Ishikawa (cell line): ENCODE data around the gene SHKBP1.

Experiments
- CEBPB ChIP-seq: IDR thresholded peaks from 2 replicates; pipeline ENCODE4 v1.6.1; 2012
- CREB1 ChIP-seq: IDR thresholded peaks from 2 replicates; pipeline ENCODE4 v1.6.1; 2012; ENCODE audit warnings: low read depth
- EGR1 ChIP-seq: IDR thresholded peaks from 2 replicates; pipeline ENCODE4 v1.6.1; 2012
- EP300 ChIP-seq: IDR thresholded peaks from 2 replicates; pipeline ENCODE4 v1.6.1; 2012; ENCODE audit warnings: borderline replicate concordance
- FOXM1 ChIP-seq: IDR thresholded peaks from 2 replicates; pipeline ENCODE4 v1.6.1; 2012; ENCODE audit warnings: low read depth, borderline replicate concordance
- MAX ChIP-seq: IDR thresholded peaks from 2 replicates; pipeline ENCODE4 v1.6.1; 2012
- NFIC ChIP-seq: IDR thresholded peaks from 2 replicates; pipeline ENCODE4 v1.6.1; 2012
- RAD21 ChIP-seq: IDR thresholded peaks from 2 replicates; pipeline ENCODE4 v1.6.1; 2012; ENCODE audit warnings: low read depth
- REST ChIP-seq: IDR thresholded peaks from 2 replicates; pipeline ENCODE4 v1.6.1; 2012; ENCODE audit warnings: low read depth, mild to moderate bottlenecking
- TCF12 ChIP-seq: IDR thresholded peaks from 2 replicates; pipeline ENCODE4 v1.6.1; 2012; ENCODE audit warnings: low read depth
- TEAD4 ChIP-seq: IDR thresholded peaks from 2 replicates; pipeline ENCODE4 v1.6.1; 2012
- USF1 ChIP-seq: IDR thresholded peaks from 2 replicates; pipeline ENCODE4 v1.6.1; 2012
- YY1 ChIP-seq: IDR thresholded peaks from 2 replicates; pipeline ENCODE4 v1.6.1; 2012; ENCODE audit warnings: low read depth
- ZBTB7A ChIP-seq: IDR thresholded peaks from 2 replicates; pipeline ENCODE4 v1.6.1; 2012; ENCODE audit warnings: low read depth

Gene SHKBP1

GRCh38 chr19:40608240-40608621 is 31.6 kb downstream of the SHKBP1 start:
- no peak for TF ChIP-seq EP300
- TF ChIP-seq USF1: no peak
- no peak for TF ChIP-seq NFIC
- TF ChIP-seq ZBTB7A: no peak
- no peak for TF ChIP-seq CEBPB
- no peak for TF ChIP-seq CREB1
- no peak for TF ChIP-seq RAD21
- TF ChIP-seq TEAD4: no peak
- TF ChIP-seq REST: no peak
- TF ChIP-seq MAX: no peak

DNA sequence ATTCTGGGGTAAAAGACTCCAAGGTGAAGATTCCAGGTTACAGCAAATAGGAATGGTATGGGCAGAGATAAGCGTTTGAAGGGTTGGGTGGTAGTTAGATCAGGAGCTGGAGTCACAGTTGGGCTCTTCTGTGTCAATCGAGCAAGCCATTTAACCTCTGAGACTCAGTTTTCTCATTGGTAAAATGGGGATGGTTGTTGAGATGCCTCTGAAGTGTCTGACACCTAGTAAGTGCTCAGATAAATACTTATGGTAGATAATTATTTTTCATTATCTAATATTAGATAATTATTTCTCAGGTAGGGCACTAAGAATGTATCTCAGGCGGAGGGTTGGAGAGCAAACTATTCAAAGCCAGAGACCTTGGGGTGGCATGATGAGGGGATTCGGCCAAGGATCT is 32.3 kb downstream of the SHKBP1 start:
- no peak for TF ChIP-seq RAD21
- TF ChIP-seq REST: no peak
- no peak for TF ChIP-seq YY1
- TF ChIP-seq NFIC: no peak
- no peak for TF ChIP-seq CEBPB
- TF ChIP-seq USF1: no peak
- no peak for TF ChIP-seq CREB1

DNA sequence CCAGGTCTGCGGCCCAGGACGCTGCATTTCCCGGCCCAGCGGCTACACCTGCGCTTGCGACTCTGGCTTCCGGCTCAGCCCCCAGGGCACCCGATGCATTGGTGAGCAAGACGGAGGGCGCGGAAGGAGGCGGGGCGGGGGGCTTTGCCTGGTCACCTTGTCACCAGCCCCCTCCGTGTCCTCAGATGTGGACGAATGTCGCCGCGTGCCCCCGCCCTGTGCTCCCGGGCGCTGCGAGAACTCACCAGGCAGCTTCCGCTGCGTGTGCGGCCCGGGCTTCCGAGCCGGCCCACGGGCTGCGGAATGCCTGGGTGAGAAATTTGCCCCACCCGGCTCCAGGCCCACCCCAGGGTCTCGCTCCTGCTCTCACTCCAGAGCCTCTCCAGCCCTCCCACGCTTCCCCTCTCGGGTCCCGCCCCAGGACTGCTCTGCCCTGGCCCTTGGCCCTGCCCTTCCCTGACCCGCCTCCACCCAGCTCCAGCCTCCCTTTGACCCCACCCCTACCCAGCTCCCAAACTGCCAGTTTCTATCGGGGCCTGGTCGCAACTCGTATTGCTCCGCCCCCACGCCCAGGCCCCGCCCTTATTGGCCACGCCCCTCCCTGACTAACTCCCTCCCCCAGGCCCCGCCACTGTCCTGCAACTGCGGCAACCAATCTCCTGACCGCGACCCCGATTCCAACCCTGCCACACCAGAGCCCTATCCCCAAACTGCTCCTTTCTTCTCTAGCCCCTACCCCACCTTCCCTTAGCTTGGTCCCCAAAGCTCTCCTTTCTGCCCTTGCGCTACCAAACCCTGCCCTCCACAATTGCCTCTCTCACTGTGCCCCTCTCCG is 33.1 kb downstream of the SHKBP1 start:
- TF ChIP-seq NFIC (no peak), EGR1 (peak; percentile 89), ZBTB7A (peak; percentile 76; the same call in 1 of the 2 replicates), MAX (peak; percentile 59; the same call in 1 of the 2 replicates)

GRCh38 chr19:40610396-40611064 is 33.9 kb downstream of the SHKBP1 start:
- TF ChIP-seq TCF12 (no peak), FOXM1 (no peak), EGR1 (no peak), USF1 (0 out of 2 replicates have a peak, but pooled peaks have one; percentile 14), RAD21 (no peak), CEBPB (no peak), NFIC (no peak), CREB1 (no peak), TEAD4 (no peak), YY1 (no peak), REST (no peak), MAX (peak; percentile 36; the same call in 1 of the 2 replicates), EP300 (no peak)
